C4-2B (cell line): ENCODE measurements around the gene SPACDR.

Experiments used
- CTCF ChIP-seq: fragments of 450-650 bp; conservative IDR thresholded peaks from 2 replicates; pipeline ENCODE4 v1.5.1; 2017; ENCODE audit warnings: mild to moderate bottlenecking
- ZFX ChIP-seq: fragments of 450-650 bp; IDR thresholded peaks from 2 replicates; pipeline ENCODE4 v1.6.1; 2017

- TF ChIP-seq CTCF (no peak), ZFX (no peak)
Measured at GRCh38 chr7:100464210-100464660, at the start of gene SPACDR.
